Retinal pigment epithelial cell (primary cell): ENCODE measurements around the gene ABCC9.
A peak's percentile ranks its signal among the peaks of the same experiment; 100 is the strongest.

Experiments
- DNase-seq: peaks from one replicate; pipeline ENCODE4 v3.0.0-alpha.2; 2010; ENCODE audit warnings: low read depth
- H3K4me3 ChIP-seq: 2 replicates; pipeline ENCODE4 v1.5.1; 2011; ENCODE audit warnings: mild to moderate bottlenecking, low read length, control low read depth, moderate library complexity
- TF ChIP-seq, protein P1 (sequence below): conservative IDR thresholded peaks from 2 replicates; pipeline ENCODE4 v1.5.1; 2011; ENCODE audit warnings: low read depth, low read length, control low read depth, inconsistent platforms

Gene ABCC9

GRCh38 chr12:21950649-21951048 lies 9.4 kb upstream of the ABCC9 start:
- TF ChIP-seq, protein P1, sequence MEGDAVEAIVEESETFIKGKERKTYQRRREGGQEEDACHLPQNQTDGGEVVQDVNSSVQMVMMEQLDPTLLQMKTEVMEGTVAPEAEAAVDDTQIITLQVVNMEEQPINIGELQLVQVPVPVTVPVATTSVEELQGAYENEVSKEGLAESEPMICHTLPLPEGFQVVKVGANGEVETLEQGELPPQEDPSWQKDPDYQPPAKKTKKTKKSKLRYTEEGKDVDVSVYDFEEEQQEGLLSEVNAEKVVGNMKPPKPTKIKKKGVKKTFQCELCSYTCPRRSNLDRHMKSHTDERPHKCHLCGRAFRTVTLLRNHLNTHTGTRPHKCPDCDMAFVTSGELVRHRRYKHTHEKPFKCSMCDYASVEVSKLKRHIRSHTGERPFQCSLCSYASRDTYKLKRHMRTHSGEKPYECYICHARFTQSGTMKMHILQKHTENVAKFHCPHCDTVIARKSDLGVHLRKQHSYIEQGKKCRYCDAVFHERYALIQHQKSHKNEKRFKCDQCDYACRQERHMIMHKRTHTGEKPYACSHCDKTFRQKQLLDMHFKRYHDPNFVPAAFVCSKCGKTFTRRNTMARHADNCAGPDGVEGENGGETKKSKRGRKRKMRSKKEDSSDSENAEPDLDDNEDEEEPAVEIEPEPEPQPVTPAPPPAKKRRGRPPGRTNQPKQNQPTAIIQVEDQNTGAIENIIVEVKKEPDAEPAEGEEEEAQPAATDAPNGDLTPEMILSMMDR = no peak
- no peak overlapping the region for H3K4me3 ChIP-seq
- no peak for DNase-seq

DNA sequence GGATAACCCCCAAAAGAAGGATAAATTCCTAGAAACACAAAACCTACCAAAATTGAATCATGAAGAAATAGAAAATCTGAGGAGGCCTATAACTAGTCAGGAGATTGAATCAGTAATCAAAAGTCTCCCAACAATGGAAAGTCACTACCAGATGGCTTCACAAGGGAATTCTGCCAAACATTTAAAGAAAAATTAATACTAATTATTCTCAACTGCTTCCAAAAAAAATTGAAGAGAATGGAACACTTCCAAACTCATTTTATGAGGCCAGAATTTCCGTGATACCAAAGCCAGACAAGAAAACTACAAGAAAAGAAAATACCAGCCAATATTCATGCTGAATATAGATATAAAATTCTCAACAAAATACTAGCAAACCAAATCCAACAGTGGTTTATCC lies 7.8 kb upstream of the ABCC9 start:
- no peak for DNase-seq
- H3K4me3 ChIP-seq = no peak overlapping the region
- TF ChIP-seq, protein P1 = no peak

DNA sequence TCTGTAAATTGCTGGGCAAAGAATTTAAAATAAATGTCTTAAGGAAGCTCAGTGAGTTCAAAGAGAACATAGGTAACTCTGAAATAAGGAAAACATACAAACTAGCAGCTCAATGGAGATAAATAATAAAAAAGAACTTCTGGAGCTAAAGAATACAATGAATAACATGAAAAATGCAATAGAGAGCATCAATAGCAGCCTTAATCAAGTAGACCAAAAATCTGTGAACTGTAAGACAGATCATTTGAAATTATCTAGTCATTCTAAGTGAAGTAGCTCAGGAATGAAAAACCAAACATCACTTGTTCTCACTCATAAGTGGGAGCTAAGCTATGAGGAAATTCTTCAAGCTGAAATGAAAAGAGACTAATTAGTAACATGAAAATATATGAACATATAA lies 5.8 kb upstream of the ABCC9 start:
- TF ChIP-seq, protein P1 = no peak
- no peak for DNase-seq
- no peak overlapping the region for H3K4me3 ChIP-seq

DNA sequence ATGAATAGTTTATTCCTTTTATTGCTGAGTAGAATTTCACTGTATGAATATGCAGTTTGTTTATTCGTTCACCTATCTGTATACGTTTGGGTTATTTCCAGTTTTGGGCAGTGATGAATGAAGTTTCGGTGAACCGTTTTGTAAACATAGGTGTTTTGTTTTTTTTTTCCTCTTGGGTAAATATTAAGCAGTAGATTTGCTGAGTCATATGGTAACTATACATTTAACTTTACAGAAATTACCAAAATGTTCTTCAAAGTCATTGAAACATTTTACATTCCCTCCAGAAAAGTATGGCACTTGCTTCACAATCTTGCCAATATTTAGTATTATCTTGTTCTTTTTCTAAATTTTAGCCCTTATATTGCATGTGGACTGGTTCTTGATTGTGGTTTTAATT lies 3.8 kb upstream of the ABCC9 start:
- no peak for DNase-seq
- H3K4me3 ChIP-seq = no peak overlapping the region
- TF ChIP-seq, protein P1 = no peak

GRCh38 chr12:21942377-21942703 lies 1.1 kb upstream of the ABCC9 start:
- H3K4me3 ChIP-seq = peak overlapping the region; percentile 64
- TF ChIP-seq, protein P1 = no peak
- no peak for DNase-seq

DNA sequence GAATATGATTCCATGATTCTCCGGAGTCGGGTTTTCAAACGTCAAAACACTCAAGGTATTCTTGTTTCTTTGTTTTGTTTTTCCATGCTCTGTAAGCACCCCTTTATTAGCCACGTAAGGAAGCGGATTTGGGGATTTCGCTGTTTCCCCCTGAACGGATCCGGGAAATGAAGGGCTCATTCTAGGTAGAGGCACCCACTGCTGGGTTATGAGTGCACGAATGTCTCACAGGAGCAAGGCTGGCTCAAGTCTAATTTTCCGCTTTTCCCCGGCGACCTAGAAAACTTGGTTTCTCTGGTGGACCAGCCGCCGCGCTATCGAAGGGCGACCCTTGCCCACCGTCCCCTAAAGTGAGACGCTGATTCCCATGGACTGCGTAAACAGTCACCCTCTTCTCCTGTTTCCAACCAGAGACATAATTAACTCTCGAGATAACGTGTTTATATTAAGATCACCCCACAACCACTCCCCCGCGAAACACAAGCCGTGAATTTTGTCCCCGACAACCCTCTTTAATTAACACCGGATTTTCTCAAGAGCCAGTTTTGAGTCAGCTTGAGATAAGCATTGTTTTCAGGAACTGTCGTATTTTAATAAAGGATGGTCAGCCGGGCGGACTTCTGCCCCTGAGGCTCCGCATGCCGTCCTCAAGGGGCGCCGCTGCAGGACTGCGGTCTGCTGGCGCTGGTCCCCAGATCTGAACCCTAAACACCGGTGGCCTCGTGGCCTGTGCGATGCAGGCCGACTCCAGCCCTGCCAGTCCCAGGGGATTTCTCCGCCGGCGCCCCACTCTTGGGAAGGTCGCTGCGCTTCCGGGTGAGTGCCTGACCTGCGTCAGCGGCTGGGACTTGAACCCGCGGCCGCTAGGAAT lies 515 bp upstream of the ABCC9 start:
- peak; percentile 2 for DNase-seq
- H3K4me3 ChIP-seq = peak overlapping the region; percentile 64
- TF ChIP-seq, protein P1 = peak; percentile 53

DNA sequence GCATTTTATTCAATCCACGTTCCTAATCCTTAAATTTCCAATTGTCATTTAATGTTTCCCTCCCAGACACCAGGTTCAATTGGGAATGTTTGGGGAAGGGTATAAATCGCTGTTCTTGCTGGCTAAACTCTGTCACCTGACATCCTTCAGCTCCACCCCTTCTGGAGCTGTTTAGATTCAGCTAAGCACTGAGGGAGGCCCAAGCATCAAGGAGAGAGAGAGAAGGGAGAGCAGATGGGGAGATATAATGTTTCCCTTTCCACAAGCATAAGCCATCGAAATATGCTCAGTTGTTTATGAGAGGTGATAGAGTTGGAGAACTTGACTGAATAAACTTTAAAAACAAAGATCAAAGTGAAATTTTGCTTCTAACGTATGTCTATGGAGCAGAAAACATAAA lies 1.8 kb downstream of the ABCC9 start:
- DNase-seq = no peak
- H3K4me3 ChIP-seq = no peak overlapping the region
- TF ChIP-seq, protein P1 = no peak
